Left lung (tissue), 14 donors: Measurements from ENCODE around the gene SYCE3. TPM values are rescaled to one million over a fixed set of nuclear protein-coding genes. Genes with fewer than 3 reads are reported as not detected.
A peak's percentile ranks its signal among the peaks of the same experiment; 100 is the strongest.

Source experiments
- ATAC-seq: fragments of 200-7000 bp; cut with Tn5 transposase; one replicate; pipeline ENCODE4 v1.9.1; 2020; ENCODE audit warnings: moderate library complexity
- DNase-seq, 4 donors: peaks; one replicate each; pipeline ENCODE4 v3.0.0-alpha.2; 2013 to 2020
- H3K27ac ChIP-seq, 2 donors: fragments of 200-600 bp; sonication (generic) in 1 of 2; one replicate each; pipeline versions ENCODE4 v1.5.0 to v1.8.0; 2020 to 2021
- H3K27me3 ChIP-seq, 2 donors: fragments of 200-600 bp; sonication (generic) in 1 of 2; one replicate each; pipeline versions ENCODE4 v1.5.0 to v1.8.0; 2020 to 2021
- H3K36me3 ChIP-seq, 2 donors: fragments of 200-600 bp; sonication (generic) in 1 of 2; one replicate each; pipeline versions ENCODE4 v1.5.0 to v1.8.0; 2020 to 2021
- H3K4me1 ChIP-seq, 2 donors: fragments of 200-600 bp; one replicate each; pipeline ENCODE4 v1.8.0; 2021
- H3K4me3 ChIP-seq, 2 donors: fragments of 200-600 bp; sonication (generic) in 1 of 2; one replicate each; pipeline versions ENCODE4 v1.5.0 to v1.8.0; 2020 to 2021; ENCODE audit warnings: mild to moderate bottlenecking in 1 of 2
- H3K9me3 ChIP-seq, 2 donors: fragments of 200-600 bp; sonication (generic) in 1 of 2; one replicate each; pipeline versions ENCODE4 v1.5.0 to v1.8.0; 2020 to 2021
- CTCF ChIP-seq, 2 donors: fragments of 200-600 bp; sonication (generic) in 1 of 2; IDR thresholded peaks; one replicate each; pipeline versions ENCODE4 v1.5.0 to v1.8.0; 2021; ENCODE audit warnings: antibody characterized with exemption in 2 of 2
- intact Hi-C, 2 donors: fragments of 100-400 bp; cut with DNase I; formaldehyde crosslinking; loops; one replicate each; pipeline versions ENCODE4 v1.11.2 to v1.14.2; 2022
- long read RNA-seq, 12 donors: library from polyadenylated mRNA in 2 of 12; unstranded in 2 of 12; transcript quantifications; one replicate each; pipeline ENCODE4 v2.0.0 and lab custom pipeline, GENCODE V29; 2019 to 2026
- polyA plus RNA-seq, 6 donors: library from polyadenylated mRNA; unstranded; fragments of 120-200 nt; gene quantifications; one replicate each; pipeline ENCODE4 v1.2.1, GENCODE V29; 2013; ENCODE audit not compliant: insufficient read length in 6 of 6
- total RNA-seq, 2 donors: library from RNA; stranded (reverse); fragmentation: NEBNext Ultra II Directional; extraction: Animal tissue kit (Norgen Biotek cat#: 25700); gene quantifications; one replicate each; pipeline ENCODE4 v1.2.1, GENCODE V29; 2021
- donor health status: DM: no; HTN: yes; CAD: no.
- donor health status: DM: no; HTN: no; CAD: no.

SYCE3 gene
- total RNA-seq (not detected), polyA plus RNA-seq (not detected)
- long read RNA-seq, donor 1 = 0 reads
- long read RNA-seq, donor 2 = 0 reads
- long read RNA-seq, donor 3 = 0 reads
- long read RNA-seq, donor 4, partial matches to known transcripts = 0 of 2 reads
- long read RNA-seq, donor 4, other reads (novel, unspliced or antisense) = 0 of 2 reads
- long read RNA-seq, donor 5 = 0 reads
- long read RNA-seq, donor 6 = 0 reads
- long read RNA-seq, donor 7, partial matches to known transcripts = 0 of 1 reads
- long read RNA-seq, donor 7, other reads (novel, unspliced or antisense) = 0 of 1 reads
- long read RNA-seq, donor 8 = 0 reads
- long read RNA-seq, donor 9 = 0 reads
- long read RNA-seq, donor 10 = 0 reads
- long read RNA-seq, donor 11 = 0 reads
- long read RNA-seq, donor 12 = 0 reads

GRCh38 chr22:50562523-50563412 lies at the start of gene SYCE3:
Gene SYCE3 (minus strand): TSS chr22:50562919. CDS start chr22:50556405, 6,514 bp downstream.
- ATAC-seq = peak; percentile 98
- peak; percentile 96 to 100 for TF ChIP-seq CTCF (IDR thresholded peaks at IDR 0.05)
- Histone ChIP-seq H3K4me3 (peak within 1 kb of the TSS; percentile 48 to 56), H3K4me1 (peaks cover 0 to 8% of the 10 kb centered on the region in 2 donors), H3K36me3 (no peaks in the 10 kb centered on the region), H3K27me3 (no peaks in the 10 kb centered on the region), H3K27ac (peak within 1 kb of the TSS; percentile 63 to 73), H3K9me3 (no peaks in the 10 kb centered on the region)
- intact Hi-C loops = no loop called here
- peak; percentile 91 to 99 (median 96) for DNase-seq

GRCh38 chr22:50612168-50612527 lies 49.4 kb upstream of the SYCE3 start:
- no peak overlapping the region for H3K4me3 ChIP-seq
- peaks cover 3 to 11% of the 10 kb centered on the region in 2 donors for H3K4me1 ChIP-seq
- no peak for TF ChIP-seq CTCF (IDR thresholded peaks at IDR 0.05)
- H3K36me3 ChIP-seq = no peaks in the 10 kb centered on the region
- H3K9me3 ChIP-seq = no peaks in the 10 kb centered on the region
- no peak overlapping the region for H3K27ac ChIP-seq
- no peak for ATAC-seq
- peaks cover 0 to 52% of the 10 kb centered on the region in 2 donors for H3K27me3 ChIP-seq
- intact Hi-C loops = no loop called here
- DNase-seq = peak in 1 of 4 donors; percentile 15

- intact Hi-C loops = no loop called here
- Histone ChIP-seq H3K9me3 (no peaks in the 10 kb centered on the region), H3K36me3 (no peaks in the 10 kb centered on the region), H3K4me1 (peaks cover 3 to 11% of the 10 kb centered on the region in 2 donors), H3K27me3 (peaks cover 0 to 58% of the 10 kb centered on the region in 2 donors), H3K4me3 (no peak overlapping the region), H3K27ac (no peak overlapping the region)
- TF ChIP-seq CTCF (IDR thresholded peaks at IDR 0.05) = no peak
- peak in 1 of 4 donors; percentile 54 for DNase-seq
- no peak for ATAC-seq
Observed at GRCh38 chr22:50611341-50612060, 48.8 kb upstream of the SYCE3 start.

- no peak for ATAC-seq
- H3K27ac ChIP-seq = no peak overlapping the region
- no peaks in the 10 kb centered on the region for H3K36me3 ChIP-seq
- DNase-seq = peak in 1 of 4 donors; percentile 56
- TF ChIP-seq CTCF (IDR thresholded peaks at IDR 0.05) = no peak
- peaks cover 3 to 11% of the 10 kb centered on the region in 2 donors for H3K4me1 ChIP-seq
- intact Hi-C loops = no loop called here
- peaks cover 0 to 68% of the 10 kb centered on the region in 2 donors for H3K27me3 ChIP-seq
- no peak overlapping the region for H3K4me3 ChIP-seq
- no peaks in the 10 kb centered on the region for H3K9me3 ChIP-seq
Observed at GRCh38 chr22:50610581-50610980, 47.9 kb upstream of the SYCE3 start.
